H1 (cell line): ENCODE data around the gene ANKS1A. TPM values are rescaled to one million over a fixed set of nuclear protein-coding genes. Genes with fewer than 3 reads are reported as not detected.

Experiments used
- CTCF ChIA-PET: fragments of 300-600 bp; sonication (Branson Sonifier 250); formaldehyde crosslinking; loops from one replicate; lab custom pipeline; 2021; ENCODE audit not compliant: partially characterized antibody; lab: Charles Lee
- POLR2A ChIA-PET: fragments of 300-600 bp; sonication (Branson Sonifier 250); formaldehyde crosslinking; loops from one replicate; lab custom pipeline; 2021; ENCODE audit warnings: inconsistent platforms; ENCODE audit not compliant: partially characterized antibody; lab: Charles Lee
- DNase-seq, 2 experiments: peaks; one replicate each; pipeline versions ENCODE4 v3.0.0 to v3.0.0-alpha.2; 2010 to 2022; ENCODE audit warnings: low spot score in 2 of 2, low read depth in 1 of 2, mixed read lengths in 1 of 2
- FAIRE-seq: peaks from 2 replicates; lab custom pipeline; 2011; peaks lifted over from hg19 to GRCh38; lab: Jason Lieb, UNC
- H2AFZ ChIP-seq: 2 replicates; pipeline ENCODE4 v1.8.1; 2012; ENCODE audit warnings: low read length, inconsistent platforms
- H2AK5ac ChIP-seq: 2 replicates; pipeline ENCODE4 v1.6.1; 2013; ENCODE audit warnings: low read depth, low read length
- H2BK120ac ChIP-seq: replicated peaks from 2 replicates; pipeline ENCODE3; 2013; ENCODE audit warnings: low read depth, low read length, inconsistent platforms
- H2BK12ac ChIP-seq: 2 replicates; pipeline ENCODE4 v1.6.1; 2013; ENCODE audit warnings: low read depth, low read length
- H2BK15ac ChIP-seq: 2 replicates; pipeline ENCODE4 v1.6.1; 2013; ENCODE audit warnings: low read length
- H2BK20ac ChIP-seq: 2 replicates; pipeline ENCODE4 v1.6.1; 2013; ENCODE audit warnings: low read length
- H2BK5ac ChIP-seq: 2 replicates; pipeline ENCODE4 v1.6.1; 2013; ENCODE audit warnings: low read depth, low read length
- H3K14ac ChIP-seq: 2 replicates; pipeline ENCODE4 v1.6.1; 2013; ENCODE audit warnings: inconsistent platforms; ENCODE audit not compliant: insufficient read length
- H3K18ac ChIP-seq: 2 replicates; pipeline ENCODE4 v1.6.1; 2013; ENCODE audit warnings: low read length; ENCODE audit errors: extremely low read depth
- H3K23ac ChIP-seq: 2 replicates; pipeline ENCODE4 v1.6.1; 2013; ENCODE audit warnings: inconsistent platforms; ENCODE audit not compliant: insufficient read length
- H3K23me2 ChIP-seq: 2 replicates; pipeline ENCODE4 v1.6.1; 2013; ENCODE audit warnings: low read depth, low read length
- H3K27ac ChIP-seq: 2 replicates; pipeline ENCODE4 v1.6.1; 2011; ENCODE audit warnings: low read depth, low read length, inconsistent platforms
- H3K27me3 ChIP-seq, 4 experiments: replicated peaks in 1 of 4; 1 replicate in 1 of 4; 2 replicates in 3 of 4; pipeline versions ENCODE4 v1.6.1 to v1.8.1; 2011 to 2013; ENCODE audit warnings: low read length in 3 of 4, mild to moderate bottlenecking in 3 of 4, inconsistent platforms in 2 of 4, mixed read lengths in 2 of 4, moderate library complexity in 1 of 4; ENCODE audit not compliant: control insufficient read depth in 3 of 4, insufficient read depth in 3 of 4; ENCODE audit errors: extremely low read depth in 1 of 4
- H3K36me3 ChIP-seq, 4 experiments: 2 replicates each; pipeline versions ENCODE4 v1.6.1 to v1.8.1; 2011 to 2013; ENCODE audit warnings: mild to moderate bottlenecking in 4 of 4, low read length in 3 of 4, moderate library complexity in 2 of 4, control low read depth in 1 of 4, inconsistent platforms in 1 of 4; ENCODE audit not compliant: insufficient read depth in 4 of 4, control insufficient read depth in 2 of 4
- H3K4ac ChIP-seq: replicated peaks from 2 replicates; pipeline ENCODE3; 2013; ENCODE audit warnings: low read length, low read depth, mixed read lengths, inconsistent platforms; ENCODE audit not compliant: insufficient read length
- H3K4me1 ChIP-seq, 4 experiments: replicated peaks in 1 of 4; 1 replicate in 1 of 4; 2 replicates in 3 of 4; pipeline versions ENCODE4 v1.6.1 to v1.8.1; 2011 to 2013; ENCODE audit warnings: low read length in 3 of 4, inconsistent platforms in 2 of 4, mixed read lengths in 1 of 4; ENCODE audit not compliant: insufficient read depth in 4 of 4, control insufficient read depth in 3 of 4
- H3K4me2 ChIP-seq, 2 experiments: 2 replicates each; pipeline versions ENCODE4 v1.6.1 to v1.8.1; 2011 to 2013; ENCODE audit warnings: low read depth in 2 of 2, low read length in 2 of 2, control low read depth in 1 of 2, inconsistent platforms in 1 of 2, mild to moderate bottlenecking in 1 of 2; ENCODE audit not compliant: insufficient read depth in 1 of 2
- H3K4me3 ChIP-seq, 4 experiments: fragments of 200-600, 300-600 bp in 1 of 4; sonication (generic), shearing (Covaris generic), sonication (Bioruptor Twin) in 1 of 4; 2 replicates each; pipeline versions ENCODE4 v1.5.1 to v1.8.1; 2011 to 2016; ENCODE audit warnings: low read length in 4 of 4, low read depth in 3 of 4, control low read depth in 2 of 4, inconsistent platforms in 2 of 4, mild to moderate bottlenecking in 2 of 4, mixed read lengths in 1 of 4, moderate library complexity in 1 of 4; ENCODE audit not compliant: insufficient read depth in 2 of 4; ENCODE audit errors: extremely low read depth in 1 of 4
- H3K56ac ChIP-seq: replicated peaks from 2 replicates; pipeline ENCODE3; 2013; ENCODE audit warnings: low read depth, mild to moderate bottlenecking, mixed read lengths, low read length, inconsistent platforms; ENCODE audit not compliant: insufficient read length
- H3K79me1 ChIP-seq: 2 replicates; pipeline ENCODE4 v1.6.1; 2013; ENCODE audit warnings: low read depth, low read length, control low read depth
- H3K79me2 ChIP-seq, 2 experiments: 2 replicates each; pipeline versions ENCODE4 v1.6.1 to v1.8.1; 2012 to 2013; ENCODE audit warnings: low read length in 2 of 2, mild to moderate bottlenecking in 2 of 2, inconsistent platforms in 1 of 2; ENCODE audit not compliant: insufficient read depth in 2 of 2, control insufficient read depth in 1 of 2
- H3K9ac ChIP-seq, 4 experiments: replicated peaks in 1 of 4; 1 replicate in 1 of 4; 2 replicates in 3 of 4; pipeline versions ENCODE4 v1.6.1 to v1.8.1; 2011 to 2013; ENCODE audit warnings: low read depth in 3 of 4, low read length in 3 of 4, control low read depth in 2 of 4, mild to moderate bottlenecking in 2 of 4, moderate library complexity in 2 of 4, inconsistent platforms in 1 of 4; ENCODE audit errors: extremely low read depth in 1 of 4
- H3K9me3 ChIP-seq, 2 experiments: 2 replicates each; pipeline versions ENCODE4 v1.6.1 to v1.8.1; 2012 to 2013; ENCODE audit warnings: mild to moderate bottlenecking in 2 of 2, moderate library complexity in 2 of 2, control low read depth in 1 of 2, inconsistent platforms in 1 of 2, low read depth in 1 of 2, low read length in 1 of 2, mixed read lengths in 1 of 2; ENCODE audit not compliant: insufficient read depth in 2 of 2
- H4K20me1 ChIP-seq, 2 experiments: replicated peaks in 1 of 2; 2 replicates each; pipeline versions ENCODE3 to v1.8.1; 2011 to 2013; ENCODE audit warnings: inconsistent platforms in 2 of 2, low read length in 2 of 2, mild to moderate bottlenecking in 1 of 2; ENCODE audit not compliant: insufficient read depth in 2 of 2, control insufficient read depth in 1 of 2
- H4K5ac ChIP-seq: 2 replicates; pipeline ENCODE4 v1.6.1; 2013; ENCODE audit warnings: low read length, low read depth, mixed read lengths, inconsistent platforms; ENCODE audit not compliant: insufficient read length
- H4K8ac ChIP-seq: 2 replicates; pipeline ENCODE4 v1.8.0; 2013; ENCODE audit warnings: mild to moderate bottlenecking, moderate library complexity, low read length, inconsistent platforms; ENCODE audit not compliant: insufficient read depth; ENCODE audit errors: extremely low read depth
- H4K91ac ChIP-seq: replicated peaks from 2 replicates; pipeline ENCODE3; 2013; ENCODE audit warnings: low read length, mixed read lengths, inconsistent platforms; ENCODE audit not compliant: insufficient read length
- CHD1 ChIP-seq: IDR thresholded peaks from 2 replicates; pipeline ENCODE4 v1.6.1; 2012; ENCODE audit warnings: low read depth, low read length, improper control_type of control experiment
- CTCF ChIP-seq, 3 experiments: IDR thresholded peaks; 1 replicate in 2 of 3; 2 replicates in 1 of 3; pipeline versions ENCODE4 v1.5.1 to v1.6.1; 2011; ENCODE audit warnings: low read length in 3 of 3, mild to moderate bottlenecking in 3 of 3, inconsistent platforms in 2 of 3, low read depth in 1 of 3, moderate library complexity in 1 of 3; ENCODE audit not compliant: insufficient read depth in 1 of 3; ENCODE audit errors: control extremely low read depth in 1 of 3
- RAD21 ChIP-seq, 2 experiments: IDR thresholded peaks in 1 of 2; conservative IDR thresholded peaks in 1 of 2; 2 replicates each; pipeline ENCODE4 v1.6.1; 2011; ENCODE audit warnings: low read depth in 2 of 2, low read length in 2 of 2, improper control_type of control experiment in 1 of 2, inconsistent platforms in 1 of 2, mild to moderate bottlenecking in 1 of 2, moderate library complexity in 1 of 2
- WGBS, 2 experiments: shearing (Covaris generic) in 1 of 2; methylation state at CpG; one replicate each; pipeline versions ENCODE4 v1.1.6 to v1.1.7; 2013 to 2015; ENCODE audit warnings: low lambda C conversion rate in 2 of 2, mixed read lengths in 2 of 2, inconsistent platforms in 1 of 2, low coverage in 1 of 2, missing lambda C conversion rate in 1 of 2; ENCODE audit not compliant: insufficient replicate concordance in 2 of 2, insufficient coverage in 1 of 2, insufficient read length in 1 of 2; ENCODE audit errors: extremely low coverage in 1 of 2, missing lambda C conversion rate in 1 of 2; 5-methylcytosine and 5-hydroxymethylcytosine counted together
- polyA plus RNA-seq, 7 experiments: library from polyadenylated mRNA; depleted of rRNA in 3 of 7; stranded (reverse) in 5 of 7; unstranded in 2 of 7; fragments of >200 nt in 5 of 7; fragments of 200-250 nt in 2 of 7; gene quantifications; 1 replicate in 5 of 7; 2 replicates in 1 of 7; 4 replicates in 1 of 7; pipeline versions ENCODE4 v1.2.1 to v1.2.3, GENCODE V29; 2011 to 2013; ENCODE audit warnings: missing spikeins in 2 of 7, mixed read lengths in 2 of 7
- total RNA-seq: library from RNA; stranded (reverse); fragmentation: NEBNext Ultra II Directional; extraction: Animal tissue kit (Norgen Biotek cat#: 25700); gene quantifications from 2 replicates; pipeline ENCODE4 v1.2.1, GENCODE V29; 2021

The ANKS1A gene
- total and polyA plus RNA-seq, 2 of the 8 experiments (the other 6 are each of a cell fraction or from before 2014, with no cell fraction given) = 9.8 to 30.9 TPM

GRCh38 chr6:34867484-34867883 is 21.6 kb upstream of the ANKS1A start:
- H2BK12ac ChIP-seq = no peak overlapping the region
- H3K18ac ChIP-seq = no peak overlapping the region
- H4K91ac ChIP-seq = no peak overlapping the region
- no peak overlapping the region for H3K4me3 ChIP-seq
- H2BK20ac ChIP-seq = no peak overlapping the region
- H3K14ac ChIP-seq = no peak overlapping the region
- FAIRE-seq = no peak
- H3K23me2 ChIP-seq = no peaks in the 10 kb centered on the region
- no peaks in the 10 kb centered on the region for H3K79me1 ChIP-seq
- H3K27ac ChIP-seq = no peak overlapping the region
- no peak overlapping the region for H4K5ac ChIP-seq
- no peaks in the 10 kb centered on the region for H3K9me3 ChIP-seq
- H2AK5ac ChIP-seq = no peak overlapping the region
- no peak overlapping the region for H3K4me2 ChIP-seq
- no peak overlapping the region for H2BK15ac ChIP-seq
- 0 out of 4 replicates have a peak, but pooled peaks cover 0 to 1% of the 10 kb centered on the region in 2 experiments for H3K79me2 ChIP-seq
- H3K4me1 ChIP-seq = no peaks in the 10 kb centered on the region
- H3K27me3 ChIP-seq = no peaks in the 10 kb centered on the region
- no peak overlapping the region for H2BK5ac ChIP-seq
- peaks cover 6 to 52% (median 22%) of the 10 kb centered on the region in 4 experiments; a peak in 6 of 8 replicates for H3K36me3 ChIP-seq
- CTCF ChIA-PET = interaction anchor here (0.9 to 3.4 kb wide), 6 partner anchors 8 to 119 kb away, joined by 3 to 18 read pairs (median 4); no protein-coding TSS in a partner anchor
- H3K56ac ChIP-seq = no peak overlapping the region
- no peak overlapping the region for H2AFZ ChIP-seq
- no peak overlapping the region for H3K23ac ChIP-seq
- TF ChIP-seq RAD21 (IDR thresholded peaks at IDR 0.05 in 1 of 2, conservative IDR thresholded peaks at IDR 0.05 in 1 of 2; ENCODE audit: low read depth in 2 of 2, low read length in 2 of 2) (peak; percentile 35 to 48; a peak in 3 of 4 replicates), CHD1 (no peak), CTCF (IDR thresholded peaks at IDR 0.05; ENCODE audit: control extremely low read depth in 1 of 3, insufficient read depth in 1 of 3, low read depth in 1 of 3, low read length in 3 of 3) (peak in 2 of 3 experiments; percentile 8 to 20; a peak in 2 of 4 replicates)
- no peak overlapping the region for H3K9ac ChIP-seq
- no peak overlapping the region for H2BK120ac ChIP-seq
- POLR2A ChIA-PET = interaction anchor here (1.3 to 2.3 kb wide), 2 partner anchors 10 to 20 kb away, joined by 3 to 8 read pairs; partner anchors contain the start of gene TAF11
- H4K20me1 ChIP-seq = peaks cover 0 to under 1% of the 10 kb centered on the region in 2 experiments
- H4K8ac ChIP-seq = no peak overlapping the region
- no peak overlapping the region for H3K4ac ChIP-seq
- DNase-seq = no peak
- 91% methylated on average over 3 of the region's 3 CpGs; no CpG with 5 or more reads in 1 of the 2 experiments for WGBS, 2 experiments
